Subcutaneous adipose tissue (tissue), 4 donors: ENCODE results near the gene FREM1. TPM values are rescaled to one million over a fixed set of nuclear protein-coding genes. Genes with fewer than 3 reads are reported as not detected.

Experiments used
- small RNA-seq: library from RNA; depleted of rRNA; stranded (forward); fragments of <200 nt; gene quantifications from one replicate; pipeline ENCODE3, GENCODE V24; 2016
- total RNA-seq, 4 donors: library from RNA; depleted of rRNA; stranded (reverse); fragments of >200 nt; gene quantifications; one replicate each; pipeline ENCODE4 v1.1.0, GENCODE V29; 2016
- TF ChIP-seq, protein P1 (sequence below): fragments of 450-650 bp; IDR thresholded peaks from one replicate; pipeline ENCODE4 v1.5.1; 2016; ENCODE audit warnings: low read depth, mild to moderate bottlenecking, control low read depth, antibody characterized with exemption, moderate library complexity

The FREM1 gene
- total RNA-seq, 4 donors from 2014 or later = 3.2 to 14.5 (median 10.0) TPM

DNA sequence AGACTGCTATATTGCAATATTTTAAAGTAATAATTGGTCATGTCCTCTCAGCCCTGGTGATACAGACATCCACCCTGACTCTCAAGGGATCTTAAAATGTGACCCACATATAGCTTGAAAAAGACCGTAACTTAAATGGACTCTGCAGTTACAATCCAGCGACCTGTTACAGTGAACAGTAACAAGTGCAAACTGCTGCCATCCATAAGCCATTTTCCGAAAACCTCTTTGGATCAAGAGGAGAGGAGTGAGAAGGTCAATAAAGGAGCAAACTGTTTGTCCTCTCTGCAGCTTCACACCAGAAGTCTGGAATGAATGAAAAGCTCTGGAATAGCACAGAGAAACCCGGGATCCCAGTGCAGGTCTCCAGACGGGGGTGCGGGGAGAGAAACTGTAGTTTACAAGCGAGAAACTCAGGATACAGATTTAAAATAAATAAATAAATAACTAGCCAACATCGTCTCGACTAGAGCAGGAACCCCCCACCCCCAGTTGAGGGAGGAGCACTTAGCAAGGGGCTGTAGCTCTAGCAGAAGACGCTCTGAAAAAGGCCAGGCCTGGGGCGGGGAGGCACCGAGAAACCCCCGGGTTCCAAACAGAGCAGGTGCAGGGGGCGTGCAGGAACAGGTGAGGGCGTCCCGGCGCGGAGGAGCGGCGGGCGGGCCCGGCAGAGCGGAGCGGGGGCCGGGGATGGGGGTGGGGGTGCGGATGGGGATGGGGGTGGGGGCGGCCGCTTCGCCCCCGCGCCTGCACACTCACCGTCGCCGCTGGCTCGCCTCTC, 217.6 kb downstream of the FREM1 start:
- TF ChIP-seq, protein P1, sequence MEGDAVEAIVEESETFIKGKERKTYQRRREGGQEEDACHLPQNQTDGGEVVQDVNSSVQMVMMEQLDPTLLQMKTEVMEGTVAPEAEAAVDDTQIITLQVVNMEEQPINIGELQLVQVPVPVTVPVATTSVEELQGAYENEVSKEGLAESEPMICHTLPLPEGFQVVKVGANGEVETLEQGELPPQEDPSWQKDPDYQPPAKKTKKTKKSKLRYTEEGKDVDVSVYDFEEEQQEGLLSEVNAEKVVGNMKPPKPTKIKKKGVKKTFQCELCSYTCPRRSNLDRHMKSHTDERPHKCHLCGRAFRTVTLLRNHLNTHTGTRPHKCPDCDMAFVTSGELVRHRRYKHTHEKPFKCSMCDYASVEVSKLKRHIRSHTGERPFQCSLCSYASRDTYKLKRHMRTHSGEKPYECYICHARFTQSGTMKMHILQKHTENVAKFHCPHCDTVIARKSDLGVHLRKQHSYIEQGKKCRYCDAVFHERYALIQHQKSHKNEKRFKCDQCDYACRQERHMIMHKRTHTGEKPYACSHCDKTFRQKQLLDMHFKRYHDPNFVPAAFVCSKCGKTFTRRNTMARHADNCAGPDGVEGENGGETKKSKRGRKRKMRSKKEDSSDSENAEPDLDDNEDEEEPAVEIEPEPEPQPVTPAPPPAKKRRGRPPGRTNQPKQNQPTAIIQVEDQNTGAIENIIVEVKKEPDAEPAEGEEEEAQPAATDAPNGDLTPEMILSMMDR = no peak

DNA sequence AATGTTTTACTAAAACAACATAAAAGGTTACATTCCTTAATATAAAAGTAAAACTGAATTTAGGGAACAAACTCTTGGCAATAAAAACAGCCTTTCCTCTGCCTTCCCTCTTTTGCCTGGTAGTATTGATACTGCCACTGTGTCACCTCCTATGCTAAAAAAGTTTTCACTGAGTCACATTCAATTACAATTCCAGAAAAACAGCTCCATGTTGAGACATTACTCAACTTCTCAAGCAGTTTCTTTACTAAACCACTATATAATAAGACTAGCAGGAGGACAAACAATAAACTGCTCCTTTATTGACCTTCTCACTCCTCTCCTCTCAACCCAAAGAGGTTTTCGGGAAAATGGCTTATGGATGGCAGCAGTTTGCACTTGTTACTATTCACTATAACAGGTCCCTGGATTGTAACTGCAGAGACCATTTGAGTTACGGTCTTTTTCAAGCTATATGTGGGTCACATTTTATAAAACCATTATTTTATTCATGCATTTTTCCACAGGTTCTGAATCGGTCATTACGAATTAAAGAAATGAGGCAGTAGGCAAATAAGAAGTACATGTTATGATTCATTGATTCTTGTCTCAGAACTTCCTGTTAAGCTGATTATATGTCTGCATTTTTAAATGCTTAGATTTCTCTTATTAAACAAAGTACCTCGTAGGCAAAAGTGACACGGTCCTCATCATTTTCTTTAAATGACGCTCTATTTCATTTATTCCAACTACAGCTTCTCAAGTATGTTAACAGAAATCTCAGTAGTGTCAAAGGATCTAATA, 219.1 kb downstream of the FREM1 start:
- TF ChIP-seq, protein P1 = no peak

DNA sequence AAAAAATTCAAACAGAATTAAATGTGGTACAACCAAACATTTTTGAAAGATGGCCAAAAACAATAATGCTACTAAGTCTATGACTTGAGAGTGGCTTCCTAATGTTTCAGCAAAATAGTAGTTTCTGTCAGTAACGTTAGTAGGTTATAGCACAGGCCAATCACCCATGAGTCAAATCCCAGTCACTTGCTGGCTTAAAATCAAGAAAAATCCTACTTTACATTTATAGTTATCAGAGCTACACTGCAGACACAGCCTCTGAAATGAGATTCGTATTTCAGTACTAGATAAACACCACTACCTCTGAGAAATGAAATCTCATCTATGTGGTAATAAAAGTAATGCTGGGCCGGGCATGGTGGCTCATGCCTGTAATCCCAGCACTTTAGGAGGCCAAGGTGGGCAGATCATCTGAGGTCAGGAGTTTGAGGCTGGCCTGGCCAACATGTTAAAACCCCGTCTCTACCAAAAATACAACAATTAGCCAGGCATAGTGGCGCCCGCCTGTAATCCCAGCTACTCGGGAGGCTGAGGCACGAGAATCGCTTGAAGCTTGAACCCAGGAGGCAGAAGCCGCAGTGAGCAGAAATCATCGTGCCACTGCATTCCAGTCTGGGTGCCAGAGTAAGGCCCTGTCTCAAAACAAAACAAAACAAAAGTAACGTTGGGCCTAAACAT, 223.0 kb downstream of the FREM1 start:
- TF ChIP-seq, protein P1 = no peak

DNA sequence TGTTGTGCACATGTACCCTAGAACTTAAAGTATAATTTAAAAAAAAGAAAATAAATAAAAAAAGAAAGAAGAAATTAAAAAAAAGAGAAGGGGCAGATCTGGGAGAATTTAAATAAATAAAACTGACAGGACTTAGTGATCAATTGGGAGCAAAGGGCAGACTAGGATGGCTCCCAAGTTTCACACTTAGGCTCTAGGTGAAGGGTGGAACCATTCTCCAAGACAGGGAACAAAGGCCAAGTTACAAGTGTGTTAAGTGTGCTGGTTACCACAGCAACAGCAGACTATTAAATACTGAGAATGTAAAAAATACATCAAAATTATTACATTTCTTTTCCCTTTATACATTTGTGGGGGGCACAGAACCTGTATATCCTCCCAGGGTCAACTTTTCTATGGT, 224.1 kb downstream of the FREM1 start:
- TF ChIP-seq, protein P1 = no peak

Small RNA genes within 50 kb of the gene (small RNA-seq; reads per million reads assigned to genes)
- not detected for gene RNU6-1260P

Other genes with a start within 250 kb of the FREM1 start
- gene ZDHHC21, start 217.0 kb downstream of the FREM1 start, total RNA-seq = 10 to 100 TPM in 3 of 4 donors, 1 to 10 TPM in 1; 10.0 to 20.7 (median 12.4) TPM
- gene CER1, start 187.7 kb downstream of the FREM1 start, total RNA-seq = not detected